ENCODE measurements around the gene CENPI.

DNA sequence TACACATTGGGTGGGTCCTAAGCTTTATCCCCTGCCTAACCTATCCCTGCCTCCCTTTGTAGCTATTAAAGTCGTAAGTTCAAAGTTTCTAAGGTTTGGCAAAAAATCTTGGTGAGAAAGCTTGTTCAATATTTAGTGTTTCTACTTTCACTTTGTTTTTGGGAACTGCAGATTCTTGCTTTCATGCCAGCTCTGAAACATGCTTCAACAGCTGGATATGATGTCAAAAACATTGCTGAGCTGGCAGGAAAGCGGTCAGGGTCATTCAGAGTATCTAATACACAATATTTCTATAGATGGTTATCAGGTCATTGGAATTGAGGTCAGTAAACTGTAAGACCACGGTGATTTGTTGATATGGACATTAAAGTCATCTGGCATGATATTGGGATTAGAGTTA is 19.7 kb downstream of the CENPI start:
- TF ChIP-seq SPI1 (IDR thresholded peaks at IDR 0.05; ENCODE audit: borderline replicate concordance, insufficient read depth, low read depth, low read length) (no peak), EGR1 (IDR thresholded peaks at IDR 0.05; ENCODE audit: borderline replicate concordance in 1 of 2, low read depth in 2 of 2, low read length in 2 of 2) (no peak), SMAD5 (IDR thresholded peaks at IDR 0.05; ENCODE audit: low read depth) (no peak), CREB1 (IDR thresholded peaks at IDR 0.05; ENCODE audit: low read depth) (no peak), SIN3A (IDR thresholded peaks at IDR 0.05; ENCODE audit: low read depth, low read length) (no peak), POLR2A (IDR thresholded peaks at IDR 0.05; ENCODE audit: low read depth, low read length) (no peak), POLR2AphosphoS2 (IDR thresholded peaks at IDR 0.05; ENCODE audit: low read depth, low read length) (no peak), NRF1 (conservative IDR thresholded peaks at IDR 0.05; ENCODE audit: low read depth, low read length) (no peak), FOXK2 (IDR thresholded peaks at IDR 0.05) (no peak)
- TF ChIP-seq, protein P1, sequence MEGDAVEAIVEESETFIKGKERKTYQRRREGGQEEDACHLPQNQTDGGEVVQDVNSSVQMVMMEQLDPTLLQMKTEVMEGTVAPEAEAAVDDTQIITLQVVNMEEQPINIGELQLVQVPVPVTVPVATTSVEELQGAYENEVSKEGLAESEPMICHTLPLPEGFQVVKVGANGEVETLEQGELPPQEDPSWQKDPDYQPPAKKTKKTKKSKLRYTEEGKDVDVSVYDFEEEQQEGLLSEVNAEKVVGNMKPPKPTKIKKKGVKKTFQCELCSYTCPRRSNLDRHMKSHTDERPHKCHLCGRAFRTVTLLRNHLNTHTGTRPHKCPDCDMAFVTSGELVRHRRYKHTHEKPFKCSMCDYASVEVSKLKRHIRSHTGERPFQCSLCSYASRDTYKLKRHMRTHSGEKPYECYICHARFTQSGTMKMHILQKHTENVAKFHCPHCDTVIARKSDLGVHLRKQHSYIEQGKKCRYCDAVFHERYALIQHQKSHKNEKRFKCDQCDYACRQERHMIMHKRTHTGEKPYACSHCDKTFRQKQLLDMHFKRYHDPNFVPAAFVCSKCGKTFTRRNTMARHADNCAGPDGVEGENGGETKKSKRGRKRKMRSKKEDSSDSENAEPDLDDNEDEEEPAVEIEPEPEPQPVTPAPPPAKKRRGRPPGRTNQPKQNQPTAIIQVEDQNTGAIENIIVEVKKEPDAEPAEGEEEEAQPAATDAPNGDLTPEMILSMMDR (IDR thresholded peaks at IDR 0.05 in 2 of 3, conservative IDR thresholded peaks at IDR 0.05 in 1 of 3; ENCODE audit: control insufficient read depth in 2 of 3, extremely low read depth in 1 of 3, insufficient read depth in 1 of 3, low read depth in 3 of 3, low read length in 3 of 3): no peak
- TF ChIP-seq, protein P2, sequence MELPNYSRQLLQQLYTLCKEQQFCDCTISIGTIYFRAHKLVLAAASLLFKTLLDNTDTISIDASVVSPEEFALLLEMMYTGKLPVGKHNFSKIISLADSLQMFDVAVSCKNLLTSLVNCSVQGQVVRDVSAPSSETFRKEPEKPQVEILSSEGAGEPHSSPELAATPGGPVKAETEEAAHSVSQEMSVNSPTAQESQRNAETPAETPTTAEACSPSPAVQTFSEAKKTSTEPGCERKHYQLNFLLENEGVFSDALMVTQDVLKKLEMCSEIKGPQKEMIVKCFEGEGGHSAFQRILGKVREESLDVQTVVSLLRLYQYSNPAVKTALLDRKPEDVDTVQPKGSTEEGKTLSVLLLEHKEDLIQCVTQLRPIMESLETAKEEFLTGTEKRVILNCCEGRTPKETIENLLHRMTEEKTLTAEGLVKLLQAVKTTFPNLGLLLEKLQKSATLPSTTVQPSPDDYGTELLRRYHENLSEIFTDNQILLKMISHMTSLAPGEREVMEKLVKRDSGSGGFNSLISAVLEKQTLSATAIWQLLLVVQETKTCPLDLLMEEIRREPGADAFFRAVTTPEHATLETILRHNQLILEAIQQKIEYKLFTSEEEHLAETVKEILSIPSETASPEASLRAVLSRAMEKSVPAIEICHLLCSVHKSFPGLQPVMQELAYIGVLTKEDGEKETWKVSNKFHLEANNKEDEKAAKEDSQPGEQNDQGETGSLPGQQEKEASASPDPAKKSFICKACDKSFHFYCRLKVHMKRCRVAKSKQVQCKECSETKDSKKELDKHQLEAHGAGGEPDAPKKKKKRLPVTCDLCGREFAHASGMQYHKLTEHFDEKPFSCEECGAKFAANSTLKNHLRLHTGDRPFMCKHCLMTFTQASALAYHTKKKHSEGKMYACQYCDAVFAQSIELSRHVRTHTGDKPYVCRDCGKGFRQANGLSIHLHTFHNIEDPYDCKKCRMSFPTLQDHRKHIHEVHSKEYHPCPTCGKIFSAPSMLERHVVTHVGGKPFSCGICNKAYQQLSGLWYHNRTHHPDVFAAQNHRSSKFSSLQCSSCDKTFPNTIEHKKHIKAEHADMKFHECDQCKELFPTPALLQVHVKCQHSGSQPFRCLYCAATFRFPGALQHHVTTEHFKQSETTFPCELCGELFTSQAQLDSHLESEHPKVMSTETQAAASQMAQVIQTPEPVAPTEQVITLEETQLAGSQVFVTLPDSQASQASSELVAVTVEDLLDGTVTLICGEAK (IDR thresholded peaks at IDR 0.05; ENCODE audit: borderline replicate concordance): no peak

Data from GM12878 (cell line).